ENCODE measurements around the gene STK39.

Gene STK39

DNA sequence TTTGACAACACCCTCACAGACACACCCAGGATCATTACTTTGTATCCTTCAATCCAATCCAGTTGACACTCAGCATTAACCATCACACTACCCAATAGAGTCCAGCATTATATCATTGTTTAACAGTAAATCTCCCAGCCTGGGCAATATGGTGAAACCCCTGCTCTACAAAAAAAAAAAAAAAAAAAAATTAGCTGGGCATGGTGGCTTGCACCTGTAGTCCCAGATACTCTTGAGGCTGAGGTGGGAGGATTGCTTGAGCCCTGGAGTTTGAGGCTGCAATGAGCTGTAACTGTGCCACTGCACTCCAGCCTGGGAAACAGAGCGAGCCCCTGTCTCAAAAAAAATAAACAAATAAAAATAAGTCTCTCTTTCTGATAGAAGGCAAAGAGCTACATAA is 304.0 kb downstream of the STK39 start:
- no peak for DNase-seq

DNA sequence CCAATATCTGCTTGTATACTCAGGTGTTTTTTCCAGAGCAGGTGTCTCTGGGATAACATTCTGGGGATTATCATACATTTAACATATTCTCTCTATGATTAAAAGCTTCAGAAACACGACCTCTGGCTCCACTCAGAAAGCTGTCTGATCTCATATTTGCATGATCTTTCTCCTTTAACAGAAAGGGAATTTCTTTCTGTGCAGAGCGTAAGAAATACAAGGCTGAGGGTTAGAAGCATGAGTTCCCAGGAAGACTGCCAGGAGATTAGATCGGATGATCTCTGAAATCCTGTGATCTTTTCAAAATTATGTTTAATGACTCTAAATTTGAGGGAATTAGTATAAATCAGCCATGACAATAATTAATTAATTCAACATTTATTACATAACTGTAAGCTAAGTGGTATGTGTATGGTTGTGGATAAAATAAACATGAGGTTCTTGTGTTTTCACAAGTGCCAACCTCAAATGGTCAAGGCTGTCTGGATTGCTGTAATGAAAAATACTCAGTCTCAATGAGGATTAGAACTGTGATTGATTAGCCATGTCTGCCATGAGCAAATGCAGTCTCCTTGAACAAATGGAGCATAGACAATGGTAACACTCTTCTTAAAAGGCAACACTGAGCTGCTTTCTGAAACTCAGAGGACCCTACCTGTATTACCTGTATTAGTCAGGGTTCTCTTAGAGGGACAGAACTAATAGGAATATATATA is 304.9 kb downstream of the STK39 start:
- no peak for DNase-seq

DNA sequence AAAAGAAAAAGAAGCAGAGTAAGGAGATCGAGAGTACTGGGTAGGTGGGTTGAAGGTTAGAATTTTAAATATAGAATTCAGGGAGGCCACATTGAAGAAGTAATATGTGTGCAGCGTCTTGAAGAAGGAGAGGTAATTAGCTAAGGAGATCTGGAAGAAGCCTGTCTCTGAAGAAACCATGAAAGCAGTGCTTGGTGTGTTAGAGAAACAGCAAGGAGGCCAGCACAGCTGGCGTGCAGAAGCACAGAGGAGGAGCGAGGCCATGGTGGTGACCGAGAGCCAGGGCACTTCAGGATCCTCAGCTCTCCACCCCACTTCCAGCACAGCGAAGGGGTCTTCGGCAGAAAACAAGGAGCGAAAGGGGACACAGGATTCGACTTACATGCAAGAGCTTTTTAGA is 305.8 kb downstream of the STK39 start:
- DNase-seq = no peak

DNA sequence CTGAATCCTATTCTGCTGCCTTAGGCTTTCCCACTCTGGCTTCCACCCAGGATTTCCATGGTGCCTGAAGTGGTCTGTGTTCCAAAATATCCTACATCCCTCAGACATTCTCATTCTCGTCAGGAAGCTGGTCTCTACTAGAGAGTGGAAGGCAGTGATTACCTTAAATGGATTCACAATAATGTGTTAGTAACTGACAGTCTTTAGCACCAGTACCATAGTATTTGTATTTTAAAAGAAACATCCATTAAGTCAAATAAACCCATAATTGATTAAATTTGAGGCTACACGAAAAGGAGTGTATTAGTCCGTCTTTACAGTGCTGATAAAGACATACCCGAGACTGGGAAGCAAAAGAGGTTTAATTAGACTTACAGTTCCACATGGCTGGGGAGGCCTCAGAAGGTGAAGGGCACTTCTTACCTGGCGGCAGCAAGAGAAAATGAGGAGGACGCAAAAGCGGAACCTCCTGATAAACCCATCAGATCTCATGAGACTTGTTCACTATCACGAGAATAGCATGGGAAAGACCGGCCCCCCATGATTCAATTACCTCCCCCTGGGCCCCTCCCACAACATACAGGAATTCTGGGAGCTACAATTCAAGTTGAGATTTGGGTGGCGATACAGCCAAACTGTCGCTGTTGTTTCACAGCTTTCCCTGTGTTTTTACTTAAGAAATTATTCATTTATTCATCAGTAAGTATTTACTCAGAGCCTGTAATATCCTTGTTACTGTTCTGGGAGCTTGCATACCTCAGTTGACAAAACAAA is 306.5 kb downstream of the STK39 start:
- no peak for DNase-seq

DNA sequence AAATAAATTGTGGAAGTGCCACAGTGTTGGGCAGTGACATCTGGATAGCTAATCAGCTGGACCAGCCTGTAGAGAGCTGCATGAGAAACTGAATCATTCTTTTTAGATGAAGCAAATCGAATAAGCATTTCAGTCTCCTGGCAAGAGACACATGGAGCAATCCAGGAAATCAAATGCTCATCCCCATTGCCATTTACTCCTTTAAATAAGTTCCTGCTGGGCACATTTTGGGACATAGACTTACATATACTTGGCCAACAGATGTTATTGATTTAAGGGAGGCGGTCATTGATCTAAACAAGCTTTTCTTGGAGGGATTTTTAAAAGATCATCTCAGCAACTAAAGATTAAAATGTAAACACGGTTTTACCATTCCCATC is 307.1 kb downstream of the STK39 start:
- no peak for DNase-seq

DNA sequence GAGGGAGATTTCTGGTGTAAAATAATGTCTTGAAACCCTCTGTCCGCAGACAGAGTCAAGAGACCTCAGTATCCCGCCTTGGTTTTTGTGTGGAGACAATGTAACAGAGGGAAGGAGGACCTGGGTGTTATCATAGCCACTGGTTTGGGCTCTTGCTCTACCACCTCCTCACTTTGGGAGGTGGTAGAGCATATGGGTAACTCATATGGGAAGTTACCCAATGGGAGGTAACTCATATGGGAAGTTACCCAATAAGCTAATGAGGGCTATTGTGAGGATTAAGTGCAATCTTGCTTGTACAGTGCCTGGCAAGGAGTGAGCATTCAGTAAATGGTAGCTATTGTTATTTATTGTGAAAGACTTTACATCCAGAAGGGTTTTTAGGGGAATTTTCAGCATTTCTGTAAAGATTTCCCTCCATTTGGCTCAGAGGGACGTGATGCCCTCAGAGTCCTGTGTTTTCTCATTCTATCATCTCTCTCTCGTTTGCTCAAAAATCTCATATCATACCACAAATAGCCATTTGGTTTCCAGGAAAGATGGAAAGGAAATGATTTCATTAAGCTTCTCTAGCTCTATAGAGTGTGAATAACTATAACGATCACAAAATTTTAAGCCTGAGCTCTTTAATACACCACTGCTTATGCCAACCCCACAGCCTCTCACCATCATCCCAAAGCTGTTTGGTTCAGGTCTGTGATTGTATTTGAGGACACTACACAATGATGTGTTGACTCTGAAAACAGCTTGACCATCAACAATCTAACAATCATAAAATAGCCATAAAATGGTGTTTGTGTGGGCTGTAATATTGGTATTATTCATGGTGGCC is 307.7 kb downstream of the STK39 start:
- DNase-seq = no peak

DNA sequence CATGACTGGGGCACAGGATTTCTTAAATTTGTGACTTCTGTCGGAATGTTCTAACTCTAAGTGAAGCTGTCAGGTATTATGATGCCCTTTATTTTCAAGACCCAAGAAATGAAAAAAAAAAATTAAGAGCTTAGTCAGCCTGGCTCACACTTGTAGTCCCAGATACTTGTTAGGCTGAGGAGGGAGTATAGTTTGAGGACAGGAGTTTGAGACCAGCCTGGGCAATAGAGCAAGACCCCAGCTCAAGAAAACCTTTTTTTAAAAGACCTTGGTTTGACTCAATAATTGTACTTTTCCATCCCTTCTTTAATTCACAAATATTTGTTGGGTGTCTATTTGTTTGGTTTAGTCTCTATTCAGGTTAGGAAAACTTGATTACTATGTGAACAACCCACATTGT is 310.0 kb downstream of the STK39 start:
- no peak for DNase-seq

DNA sequence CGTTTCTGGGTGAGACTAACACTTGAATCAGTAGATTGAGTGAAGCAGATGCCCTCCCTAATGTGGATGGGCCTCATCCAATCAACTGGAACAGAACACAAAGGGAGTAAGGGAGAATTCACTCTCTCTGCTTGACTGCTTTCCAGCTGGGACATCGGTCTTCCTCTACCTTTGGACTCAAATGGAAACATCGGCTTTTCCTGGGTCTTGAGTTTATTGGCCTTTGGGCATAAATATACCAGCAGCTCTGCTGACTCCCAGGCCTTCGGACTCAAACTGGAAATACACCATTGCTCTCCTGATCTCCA is 311.6 kb downstream of the STK39 start:
- no peak for DNase-seq

DNA sequence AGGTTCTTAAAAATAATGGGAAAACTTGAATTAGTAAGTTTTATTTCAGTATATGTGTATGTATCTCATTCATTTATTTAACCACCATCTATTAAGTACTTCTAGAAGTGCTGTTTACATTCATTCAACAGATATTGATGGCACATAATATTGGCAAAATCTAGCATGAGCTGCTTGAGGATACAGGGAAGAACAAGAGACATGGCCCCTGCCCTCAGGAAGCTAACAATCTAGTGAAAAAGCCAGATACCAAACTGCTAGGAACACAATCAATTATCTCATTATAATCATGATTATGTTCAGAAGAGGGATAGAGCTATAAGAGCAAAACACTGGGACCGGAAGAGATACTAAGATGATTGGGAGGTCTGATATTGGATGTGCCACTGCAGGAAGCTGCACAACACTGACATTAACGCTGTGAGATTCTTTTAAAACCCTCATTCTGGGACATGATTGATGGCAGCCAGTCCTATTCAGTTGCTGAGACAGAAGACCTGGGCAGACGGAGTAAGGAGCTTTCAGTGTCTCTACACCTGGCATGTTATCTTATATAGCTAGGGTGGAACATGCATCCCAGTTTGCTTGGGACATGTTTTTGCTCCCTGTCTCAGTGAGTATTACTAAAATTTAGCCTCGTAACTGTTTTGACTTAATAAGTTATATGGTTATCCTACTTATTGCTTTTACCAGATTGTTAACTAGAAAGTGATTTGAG is 314.1 kb downstream of the STK39 start:
- DNase-seq = no peak

DNA sequence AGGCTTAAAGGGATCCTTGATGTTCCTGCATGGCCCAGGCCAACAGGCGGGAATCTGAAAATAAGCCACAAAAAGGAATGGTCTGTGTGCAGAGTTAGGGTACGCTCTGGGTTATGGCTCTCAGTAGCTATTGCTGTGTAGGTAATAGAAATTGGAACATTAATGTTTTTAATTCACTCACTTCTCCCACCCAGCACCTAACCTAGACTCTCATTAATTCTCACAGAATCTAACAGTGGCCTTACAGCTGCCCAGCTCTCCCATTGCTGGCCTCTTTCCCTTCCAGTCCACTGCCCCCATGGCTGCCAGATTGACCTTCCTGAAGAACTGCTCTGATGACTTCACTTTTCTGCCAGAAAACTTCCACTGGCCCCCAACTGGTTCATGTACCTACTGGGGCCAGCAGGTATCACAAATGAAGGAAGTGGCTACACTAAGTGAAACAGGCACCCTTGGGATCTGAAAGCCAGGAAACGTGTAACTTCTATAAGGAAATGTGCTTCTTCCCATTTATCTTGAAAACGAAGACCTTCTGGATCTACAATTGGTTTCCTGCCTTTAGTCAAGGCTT is 315.2 kb downstream of the STK39 start:
- DNase-seq = no peak

DNA sequence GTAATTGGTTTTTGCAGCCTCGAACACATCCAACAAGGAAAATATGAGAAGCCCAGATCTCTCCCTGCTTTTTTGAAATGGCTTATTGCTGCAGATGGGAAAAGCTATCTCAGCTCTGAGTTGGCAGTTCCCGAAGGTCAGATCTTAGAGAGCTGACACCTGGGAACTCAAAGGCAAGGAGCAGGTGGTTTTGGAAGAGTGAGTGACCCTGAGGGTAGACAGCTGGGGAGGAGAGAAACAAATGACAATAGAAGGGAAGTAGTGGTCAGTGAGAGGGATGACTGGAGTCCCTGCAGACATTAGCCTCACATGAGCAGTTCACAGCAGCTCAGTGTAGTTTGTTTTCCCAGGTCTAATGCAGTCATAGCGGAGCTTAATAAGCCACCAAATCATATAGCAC is 317.9 kb downstream of the STK39 start:
- DNase-seq = no peak

DNA sequence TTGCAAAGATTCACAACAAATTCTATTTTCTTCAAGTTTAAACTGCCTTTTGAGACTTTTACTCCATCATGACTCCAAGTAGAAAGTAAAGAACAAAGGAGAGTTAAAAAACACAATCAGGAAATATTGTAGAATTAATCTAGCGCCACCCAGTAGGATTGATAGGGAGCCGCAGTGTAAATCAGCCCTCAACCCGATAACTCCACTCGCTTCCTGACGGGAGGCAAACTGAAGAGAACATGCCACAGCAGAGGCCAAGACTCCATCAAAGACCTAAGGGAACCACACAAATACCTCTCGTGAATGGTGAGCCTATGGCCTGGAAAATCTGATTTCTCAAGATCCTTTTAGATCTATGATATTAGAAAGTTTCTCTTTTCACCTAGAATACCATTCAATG is 319.0 kb downstream of the STK39 start:
- no peak for DNase-seq

DNA sequence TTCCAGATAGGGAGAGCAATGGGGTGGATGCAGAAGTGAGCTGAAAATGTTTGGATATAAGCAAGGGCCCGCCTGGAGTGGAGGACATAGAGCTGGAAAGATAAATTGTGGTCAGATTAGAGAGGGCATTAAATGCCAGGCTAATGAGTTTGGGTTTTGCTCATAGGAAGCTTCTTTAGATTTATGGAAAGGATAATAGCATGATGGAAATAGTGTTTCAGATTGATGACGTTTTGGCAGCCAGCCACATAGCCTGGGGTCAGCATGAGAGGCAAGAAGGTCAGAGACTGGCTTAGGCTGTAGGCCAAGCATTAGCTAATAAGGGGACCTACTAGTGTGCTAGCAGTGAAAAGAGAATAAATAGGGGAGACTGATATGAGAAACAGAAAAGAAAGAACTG is 321.6 kb downstream of the STK39 start:
- no peak for DNase-seq

DNA sequence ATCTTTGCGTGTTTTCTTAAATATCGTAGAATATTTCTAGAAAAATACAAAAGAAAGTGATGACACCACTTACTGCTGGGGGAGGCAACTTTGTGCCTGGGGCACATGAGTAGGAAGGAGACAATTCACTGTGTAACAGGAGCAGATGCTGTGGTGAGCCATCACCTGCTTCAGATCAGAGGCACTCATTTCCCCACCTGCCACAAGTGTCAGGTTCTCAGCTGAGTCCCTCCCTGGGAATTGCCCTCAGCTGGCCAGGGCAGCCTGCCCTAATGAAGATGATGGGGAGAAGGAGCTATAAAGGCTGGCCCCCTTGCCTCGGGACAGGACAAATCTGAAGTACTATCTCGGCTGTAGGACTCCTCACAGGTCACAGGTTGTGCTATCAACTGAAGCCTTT is 322.8 kb downstream of the STK39 start:
- no peak for DNase-seq

DNA sequence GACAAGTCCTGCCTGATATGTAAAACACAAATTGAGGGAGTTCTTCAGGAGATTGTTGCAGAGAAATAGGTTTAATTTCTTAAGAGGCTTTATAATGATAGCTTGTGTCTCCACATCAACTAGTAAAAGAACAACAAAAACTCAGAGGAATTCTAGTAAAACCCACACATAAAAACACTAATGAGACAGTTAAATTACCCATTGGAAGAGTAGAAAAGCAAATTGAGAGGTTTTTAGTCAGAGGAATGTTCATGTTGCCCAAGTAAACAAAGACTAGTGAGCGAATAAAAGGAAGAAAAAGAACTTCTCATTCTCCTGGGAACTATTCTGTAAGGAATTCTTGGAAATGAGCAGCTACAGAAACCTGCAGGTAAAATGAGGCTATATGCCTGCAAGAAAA is 330.6 kb downstream of the STK39 start:
- no peak for DNase-seq

DNA sequence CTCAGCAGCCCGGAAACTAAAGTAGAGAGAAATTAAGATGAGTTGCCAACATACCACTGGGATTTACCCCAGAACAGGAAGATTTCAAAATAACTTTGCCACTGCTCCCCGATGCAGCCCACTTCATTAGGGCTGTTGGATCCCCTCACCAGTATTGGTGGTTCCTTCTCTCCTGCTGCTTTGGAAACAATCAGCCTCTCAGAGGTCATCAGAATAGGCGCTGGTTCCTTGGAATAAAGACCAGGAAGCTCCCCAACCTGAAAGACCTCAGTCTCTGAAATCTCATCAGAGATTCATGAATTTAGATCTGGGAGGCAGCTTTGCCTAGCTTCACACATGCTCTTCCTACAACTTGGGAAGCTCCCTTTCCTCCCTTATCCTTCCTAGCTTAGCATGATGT is 332.4 kb downstream of the STK39 start:
- no peak for DNase-seq

DNA sequence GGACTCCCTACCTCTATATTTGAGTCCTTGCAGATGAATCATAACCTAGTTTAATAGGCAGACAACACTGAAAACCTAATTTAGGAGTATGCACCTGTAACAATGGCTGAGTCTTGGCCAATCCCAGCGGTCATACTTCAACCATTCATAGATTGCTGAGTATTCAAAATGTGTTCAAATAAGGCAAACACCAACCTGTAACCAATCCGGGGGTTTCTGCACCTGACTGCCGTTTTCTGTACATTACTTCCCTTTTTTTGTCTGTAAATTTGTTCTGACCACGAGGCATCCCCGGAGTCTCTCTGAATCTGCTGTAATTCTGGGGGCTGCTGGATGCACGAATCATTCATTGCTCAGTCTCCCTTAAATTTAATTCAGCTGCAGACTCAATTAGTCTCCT is 338.6 kb downstream of the STK39 start:
- DNase-seq = no peak

DNA sequence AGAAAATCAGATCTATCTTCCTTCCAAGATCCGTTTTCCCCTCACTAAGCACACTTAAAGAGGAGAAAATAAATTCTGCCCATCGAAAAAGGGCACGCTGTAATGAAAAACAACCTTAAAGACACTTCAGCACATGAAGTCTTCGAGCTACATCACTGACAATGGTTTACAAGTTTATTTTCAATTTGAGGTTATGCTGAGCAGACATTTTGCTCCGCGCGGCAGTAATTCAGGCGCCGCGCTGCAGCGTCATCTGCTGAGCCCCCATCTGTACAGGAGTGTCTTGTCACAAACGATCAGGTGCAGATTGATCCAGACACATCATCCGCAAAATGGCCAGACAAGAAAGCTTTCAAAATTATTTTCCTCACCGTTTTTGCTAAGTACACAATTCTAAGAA is 341.7 kb downstream of the STK39 start:
- no peak for DNase-seq

Data from DMS 273 treated with DMSO at 0.1 percent for 48 hours (cell line).